Measurements from ENCODE around the gene GLI3.

DNA sequence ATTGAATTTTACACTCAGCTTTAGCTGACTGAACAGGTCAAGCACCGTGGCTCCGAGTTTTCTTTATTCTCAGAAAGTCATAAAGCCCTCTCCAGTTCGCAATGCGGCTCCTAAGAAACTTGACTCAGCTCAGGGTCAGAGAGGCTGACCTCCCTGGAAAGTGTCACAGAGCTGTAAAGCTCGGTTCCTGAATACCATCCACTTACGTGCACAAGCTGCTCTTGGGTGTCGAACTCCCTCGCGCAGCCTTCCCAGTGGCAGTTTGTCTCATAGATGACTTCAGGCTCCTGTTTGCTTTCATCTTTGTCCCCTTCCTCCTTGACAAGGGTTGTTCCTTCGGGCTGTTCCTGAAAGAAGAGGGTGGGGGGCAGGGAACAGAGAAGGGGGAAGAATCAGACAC, 213.7 kb downstream of the GLI3 start:
- no peak for TF ChIP-seq NR2F1 (conservative IDR thresholded peaks at IDR 0.05)
- TF ChIP-seq CTCF (IDR thresholded peaks at IDR 0.05 in 2 of 3, conservative IDR thresholded peaks at IDR 0.05 in 1 of 3; ENCODE audit: control insufficient read depth in 2 of 3, extremely low read depth in 1 of 3, insufficient read depth in 1 of 3, low read depth in 3 of 3, low read length in 3 of 3): no peak
- no peak for TF ChIP-seq HDGF (IDR thresholded peaks at IDR 0.05)
- TF ChIP-seq POLR2AphosphoS5 (IDR thresholded peaks at IDR 0.05; ENCODE audit: low read length): no peak
- no peak for TF ChIP-seq EP300 (IDR thresholded peaks at IDR 0.05; ENCODE audit: borderline replicate concordance in 1 of 2, control insufficient read depth in 1 of 2, low read depth in 2 of 2, low read length in 2 of 2)
- no peak for TF ChIP-seq RB1 (IDR thresholded peaks at IDR 0.05; ENCODE audit: borderline replicate concordance)

Measured in GM12878 (cell line).